NCI-H1092 treated with DMSO at 0.1 percent for 48 hours (cell line): ENCODE data around the gene CLEC17A.

ENCODE experiments used
- DNase-seq: peaks from one replicate; lab custom pipeline; 2025; lab: John Stamatoyannopoulos, UW

Gene CLEC17A

GRCh38 chr19:14654786-14655560 lies 72.1 kb downstream of the CLEC17A start:
- DNase-seq: no peak

DNA sequence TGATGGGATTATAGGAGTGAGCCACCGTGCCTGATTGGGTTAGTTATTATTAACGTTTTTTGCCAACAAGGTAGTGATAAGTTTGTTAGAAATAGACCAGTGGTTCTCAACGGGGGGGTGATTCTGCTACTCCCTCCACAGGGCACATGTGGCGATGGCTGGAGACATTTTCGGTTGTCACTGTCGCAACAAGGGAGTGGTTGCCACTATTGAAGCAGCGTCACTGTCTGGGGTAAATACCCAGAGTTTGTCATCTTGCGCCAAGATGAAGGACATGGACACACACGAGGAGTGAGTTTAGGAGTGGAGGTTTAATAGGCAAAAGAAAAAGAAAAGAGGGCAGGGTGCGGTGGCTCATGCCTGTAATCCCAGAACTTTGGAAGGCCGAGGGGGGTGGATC lies 72.8 kb downstream of the CLEC17A start:
- DNase-seq: no peak

GRCh38 chr19:14659874-14660489 lies 77.1 kb downstream of the CLEC17A start:
- no peak for DNase-seq

DNA sequence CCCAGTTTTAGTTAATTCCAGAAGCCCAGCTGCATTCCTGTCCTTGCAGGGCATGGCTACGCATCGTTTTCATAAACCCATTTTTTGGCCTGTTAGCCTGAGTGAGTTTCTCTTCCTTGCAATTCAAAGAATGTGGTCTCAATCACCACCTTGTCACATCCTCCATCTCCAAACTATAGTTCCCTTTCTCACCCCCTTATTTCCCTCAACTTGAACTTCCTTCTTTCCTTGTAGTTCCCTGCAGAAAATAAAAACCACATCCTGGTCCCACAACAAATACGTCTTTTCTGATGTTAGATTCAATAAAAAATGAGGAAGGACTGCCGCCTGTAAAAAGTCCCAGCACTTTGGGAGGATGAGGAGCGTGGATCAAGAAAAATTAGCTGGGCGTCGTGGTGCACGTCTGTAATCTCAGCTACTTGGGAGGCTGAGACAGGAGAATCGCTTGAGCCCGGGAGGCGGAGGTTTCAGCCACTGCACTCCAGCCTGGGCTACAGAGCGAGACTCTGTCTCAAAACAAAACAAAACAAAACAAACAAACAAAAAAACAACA lies 78.6 kb downstream of the CLEC17A start:
- no peak for DNase-seq
